K562 (cell line): ENCODE data around the gene CEP72. TPM values are rescaled to one million over a fixed set of nuclear protein-coding genes. Genes with fewer than 3 reads are reported as not detected.

Source experiments
- ATAC-seq: fragments of 200-7000 bp; cut with Tn5 transposase; 3 replicates; pipeline ENCODE4 v1.9.1; 2020; ENCODE audit warnings: moderate library complexity
- BruUV-seq: library from RNA; stranded (reverse); fragments of 400-500 nt; replicated peaks from 2 replicates; lab custom pipeline; 2021; lab: Mats Ljungman, UMichigan
- CTCF ChIA-PET: fragments of 300-600 bp; formaldehyde crosslinking; extraction: SDS; loops from one replicate; lab custom pipeline; 2021; ENCODE audit warnings: low intra/inter-chr PET ratio; lab: Yijun Ruan, JAX
- POLR2A ChIA-PET: fragments of 300-600, 350-650 bp; sonication (Branson Sonifier 250); formaldehyde crosslinking; extraction: SDS; loops from one replicate; lab custom pipeline; 2021; ENCODE audit warnings: antibody characterized with exemption, inconsistent platforms; lab: Yijun Ruan, JAX
- DNase-seq, 4 experiments: peaks; one replicate each; pipeline versions ENCODE4 v3.0.0 to v3.0.0-alpha.2; 2011 to 2018; ENCODE audit warnings: low spot score in 3 of 4, mixed read lengths in 3 of 4; ENCODE audit errors: extremely low read depth in 1 of 4
- FAIRE-seq: peaks from 2 replicates; lab custom pipeline; 2011; peaks lifted over from hg19 to GRCh38; lab: Jason Lieb, UNC
- H2AFZ ChIP-seq: 2 replicates; pipeline ENCODE4 v1.6.0; 2011; ENCODE audit warnings: low read depth, low read length, control low read depth, inconsistent platforms
- H3K27ac ChIP-seq: fragments of 200-600 bp; 3 replicates; pipeline ENCODE4 v1.8.0; 2011; ENCODE audit warnings: low read depth, mild to moderate bottlenecking, control low read depth, inconsistent platforms, low read length, moderate library complexity, mixed read lengths; ENCODE audit errors: extremely low read depth
- H3K27me3 ChIP-seq, 2 experiments: fragments of 300-600 bp in 1 of 2; 2 replicates in 1 of 2; 3 replicates in 1 of 2; pipeline versions ENCODE4 v1.6.0 to v1.8.0; 2011; ENCODE audit warnings: inconsistent platforms in 2 of 2, low read length in 2 of 2, mild to moderate bottlenecking in 1 of 2, mixed read lengths in 1 of 2, moderate library complexity in 1 of 2; ENCODE audit not compliant: control insufficient read depth in 2 of 2, insufficient read depth in 2 of 2
- H3K36me3 ChIP-seq: fragments of 300-600 bp; 3 replicates; pipeline ENCODE4 v1.8.0; 2011; ENCODE audit warnings: mild to moderate bottlenecking, low read length, inconsistent platforms; ENCODE audit not compliant: control insufficient read depth, insufficient read depth
- H3K4me1 ChIP-seq, 2 experiments: fragments of 200-600 bp in 1 of 2; replicated peaks in 1 of 2; 2 replicates in 1 of 2; 3 replicates in 1 of 2; pipeline versions ENCODE4 v1.5.1 to v1.8.0; 2011; ENCODE audit warnings: inconsistent platforms in 2 of 2, low read length in 2 of 2, mild to moderate bottlenecking in 1 of 2, mixed read lengths in 1 of 2, moderate library complexity in 1 of 2; ENCODE audit not compliant: control insufficient read depth in 2 of 2, insufficient read depth in 2 of 2
- H3K4me2 ChIP-seq: 2 replicates; pipeline ENCODE4 v1.6.1; 2011; ENCODE audit warnings: low read length, control low read depth, inconsistent platforms, mixed read lengths; ENCODE audit not compliant: insufficient read depth
- H3K4me3 ChIP-seq: fragments of 200-600 bp; sonication (generic), shearing (Covaris generic); 2 replicates; pipeline ENCODE4 v1.5.1; 2016; ENCODE audit warnings: control low read depth, inconsistent platforms
- H3K79me2 ChIP-seq: fragments of 200-600 bp; 3 replicates; pipeline ENCODE4 v1.8.0; 2011; ENCODE audit warnings: low read length, inconsistent platforms; ENCODE audit not compliant: control insufficient read depth, insufficient read depth
- H3K9ac ChIP-seq, 2 experiments: 2 replicates each; pipeline versions ENCODE4 v1.6.0 to v1.6.1; 2011; ENCODE audit warnings: low read depth in 2 of 2, low read length in 2 of 2, control low read depth in 1 of 2, inconsistent platforms in 1 of 2, mild to moderate bottlenecking in 1 of 2, mixed read lengths in 1 of 2; ENCODE audit not compliant: insufficient read depth in 1 of 2
- H3K9me1 ChIP-seq: one replicate; pipeline ENCODE4 v1.6.0; 2011; ENCODE audit warnings: inconsistent platforms, mild to moderate bottlenecking, low read length, moderate library complexity; ENCODE audit not compliant: control insufficient read depth, insufficient read depth
- H3K9me3 ChIP-seq: replicated peaks from 2 replicates; pipeline ENCODE4 v1.5.1; 2011; ENCODE audit warnings: low read depth, low read length, inconsistent platforms; ENCODE audit not compliant: control insufficient read depth, insufficient read depth
- H4K20me1 ChIP-seq: replicated peaks from 2 replicates; pipeline ENCODE4 v1.6.1; 2011; ENCODE audit warnings: low read length, inconsistent platforms, mixed read lengths; ENCODE audit not compliant: control insufficient read depth, insufficient read depth
- BRD9 ChIP-seq: fragments of 450-650 bp; IDR thresholded peaks from 2 replicates; pipeline ENCODE4 v1.6.1; 2018; ENCODE audit warnings: low read depth; ENCODE audit not compliant: partially characterized antibody
- DEAF1 ChIP-seq: fragments of 450-650 bp; formaldehyde crosslinking; IDR thresholded peaks from 2 replicates; pipeline ENCODE4 v1.4.0; 2020; ENCODE audit warnings: mild to moderate bottlenecking, moderate library complexity
- DMBX1 ChIP-seq: fragments of 250-450 bp; sonication (Bioruptor Pico); IDR thresholded peaks from 2 replicates; pipeline ENCODE4 v1.8.0; 2022; ENCODE audit warnings: inconsistent platforms, mild to moderate bottlenecking, moderate library complexity, borderline replicate concordance
- ETS2 ChIP-seq: IDR thresholded peaks from 2 replicates; pipeline ENCODE4 v1.6.1; 2016; ENCODE audit warnings: borderline replicate concordance, missing genetic modification characterization, mild to moderate bottlenecking, moderate library complexity, missing compliant biosample characterization; ENCODE audit not compliant: poor library complexity, severe bottlenecking
- GMEB1 ChIP-seq: fragments of 250-450 bp; sonication (Bioruptor Pico); IDR thresholded peaks from 2 replicates; pipeline ENCODE4 v1.4.0; 2020; ENCODE audit warnings: mild to moderate bottlenecking
- NONO ChIP-seq, 2 experiments: fragments of 200-400 bp in 1 of 2; fragments of 450-650 bp in 1 of 2; formaldehyde crosslinking in 1 of 2; IDR thresholded peaks; 2 replicates each; pipeline ENCODE4 v1.6.1; 2017; ENCODE audit warnings: low read depth in 2 of 2, mild to moderate bottlenecking in 2 of 2, moderate library complexity in 2 of 2, low read length in 1 of 2
- PRPF4 ChIP-seq: fragments of 200-400 bp; formaldehyde crosslinking; IDR thresholded peaks from one replicate; pipeline ENCODE4 v1.6.1; 2017; ENCODE audit warnings: low read length, low read depth, mild to moderate bottlenecking; ENCODE audit not compliant: insufficient read depth, poor library complexity, severe bottlenecking
- SMAD3 ChIP-seq: fragments of 450-650 bp; formaldehyde crosslinking; conservative IDR thresholded peaks from 2 replicates; pipeline ENCODE4 v1.4.0; 2020; ENCODE audit warnings: mild to moderate bottlenecking
- THRB ChIP-seq: fragments of 450-650 bp; formaldehyde crosslinking; conservative IDR thresholded peaks from 2 replicates; pipeline ENCODE4 v1.4.0; 2022; ENCODE audit warnings: mild to moderate bottlenecking, missing genetic modification characterization
- TRIM24 ChIP-seq, 2 experiments: fragments of 450-650 bp; IDR thresholded peaks; 2 replicates each; pipeline ENCODE4 v1.6.1; 2016
- ZNF277 ChIP-seq: fragments of 250-450 bp; sonication (Bioruptor Pico); IDR thresholded peaks from 2 replicates; pipeline ENCODE4 v1.8.0; 2022; ENCODE audit warnings: inconsistent platforms, mild to moderate bottlenecking, moderate library complexity, borderline replicate concordance
- ZNF311 ChIP-seq: fragments of 250-450 bp; sonication (Bioruptor Pico); IDR thresholded peaks from 2 replicates; pipeline ENCODE4 v1.4.0; 2020; ENCODE audit warnings: mild to moderate bottlenecking, moderate library complexity
- WGBS: fragments of 100-300 bp; shearing (Covaris generic); methylation state at CpG from one replicate; pipeline ENCODE4 v1.1.6; 2016; ENCODE audit warnings: low coverage, mixed read lengths; ENCODE audit not compliant: insufficient coverage; ENCODE audit errors: missing lambda C conversion rate; 5-methylcytosine and 5-hydroxymethylcytosine counted together
- in situ Hi-C: fragments of 300-500 bp; cut with MboI; formaldehyde crosslinking; loops from 4 replicates; pipeline ENCODE4 v1.15.0; 2018; ENCODE audit warnings: inconsistent platforms, mixed read lengths
- intact Hi-C: fragments of 100-400 bp; cut with micrococcal nuclease; formaldehyde crosslinking; loops from 2 replicates; pipeline ENCODE4 v1.14.2; 2022
- polyA plus RNA-seq, 8 experiments: library from polyadenylated mRNA; depleted of rRNA in 4 of 8; stranded (reverse) in 5 of 8; unstranded in 3 of 8; fragments of >200 nt; fragmentation: Nextera tagmentation in 2 of 8; fragmentation: Illumina TruSeq in 1 of 8; extraction: Ambion mirVana in 2 of 8; extraction: Trizol in 1 of 8; gene quantifications; 2 replicates each; pipeline versions ENCODE4 v1.2.1 to v1.2.3, GENCODE V29; 2011 to 2014; ENCODE audit warnings: inconsistent platforms in 1 of 8, missing spikeins in 1 of 8
- total RNA-seq, 7 experiments: library from RNA; depleted of rRNA in 6 of 7; stranded (reverse); fragments of >200 nt in 6 of 7; fragmentation: Illumina TruSeq in 2 of 7; extraction: Trizol in 2 of 7; gene quantifications; 2 replicates each; pipeline versions ENCODE4 v1.2.1 to v1.2.3, GENCODE V29; 2011 to 2021; ENCODE audit warnings: low replicate concordance in 1 of 7

Gene CEP72
- total and polyA plus RNA-seq, 9 of the 15 experiments (the other 6 are each of a cell fraction or from before 2014, with no cell fraction given), result 0.89 to 38.1 (median 14.2) TPM

- TF ChIP-seq NONO (IDR thresholded peaks at IDR 0.05; ENCODE audit: low read depth in 2 of 2, low read length in 1 of 2) (no peak), ETS2 (tag) (no peak), THRB (CRISPR knock-in tag) (no peak), SMAD3 (no peak), DMBX1 (CRISPR knock-in tag) (no peak)
Observed at GRCh38 chr5:603081-603998, 8.8 kb upstream of the CEP72 start (continued).

- under 1% methylated on average over 11 of the region's 12 CpGs for WGBS
- TF ChIP-seq PRPF4 (no peak), DEAF1 (no peak), TRIM24 (IDR thresholded peaks at IDR 0.05) (no peak), BRD9 (no peak), ZNF277 (no peak), GMEB1 (CRISPR knock-in tag) (no peak), ZNF311 (CRISPR knock-in tag) (no peak)
Observed at GRCh38 chr5:604391-604831, 7.7 kb upstream of the CEP72 start.

More at GRCh38 chr5:604391-604831, 7.7 kb upstream of the CEP72 start:
- no peak overlapping the region for H3K9ac ChIP-seq
- intact Hi-C loops (no loop called here), in situ Hi-C loops (no loop called here)
- H4K20me1 ChIP-seq, result peaks cover 10% of the 10 kb centered on the region; the same call in 1 of the 2 replicates
- H3K4me1 ChIP-seq, result peaks cover 0 to 34% of the 10 kb centered on the region in 2 experiments; a peak in 1 of 5 replicates
- H3K27ac ChIP-seq, result no peak overlapping the region
- ChIA-PET POLR2A (interaction anchor here (0.5 to 2.4 kb wide), 3 partner anchors 9 to 150 kb away, joined by 3 to 18 read pairs (median 3); no protein-coding TSS in a partner anchor), CTCF (no interaction called here)
- FAIRE-seq (no peak), DNase-seq (no peak), ATAC-seq (peak; percentile 23; the same call in 1 of the 3 replicates)
- H2AFZ ChIP-seq, result no peak overlapping the region
- H3K4me2 ChIP-seq, result no peak overlapping the region
- H3K9me1 ChIP-seq, result no peaks in the 10 kb centered on the region
- H3K36me3 ChIP-seq, result no peaks in the 10 kb centered on the region
- no peaks in the 10 kb centered on the region for H3K9me3 ChIP-seq
- no peaks in the 10 kb centered on the region for H3K79me2 ChIP-seq
- H3K4me3 ChIP-seq, result no peak overlapping the region
- BruUV-seq, result no TSS peak
- peaks cover 59 to 93% of the 10 kb centered on the region in 2 experiments for H3K27me3 ChIP-seq
